Measurements from ENCODE around the gene ARX.

ARX gene

DNA sequence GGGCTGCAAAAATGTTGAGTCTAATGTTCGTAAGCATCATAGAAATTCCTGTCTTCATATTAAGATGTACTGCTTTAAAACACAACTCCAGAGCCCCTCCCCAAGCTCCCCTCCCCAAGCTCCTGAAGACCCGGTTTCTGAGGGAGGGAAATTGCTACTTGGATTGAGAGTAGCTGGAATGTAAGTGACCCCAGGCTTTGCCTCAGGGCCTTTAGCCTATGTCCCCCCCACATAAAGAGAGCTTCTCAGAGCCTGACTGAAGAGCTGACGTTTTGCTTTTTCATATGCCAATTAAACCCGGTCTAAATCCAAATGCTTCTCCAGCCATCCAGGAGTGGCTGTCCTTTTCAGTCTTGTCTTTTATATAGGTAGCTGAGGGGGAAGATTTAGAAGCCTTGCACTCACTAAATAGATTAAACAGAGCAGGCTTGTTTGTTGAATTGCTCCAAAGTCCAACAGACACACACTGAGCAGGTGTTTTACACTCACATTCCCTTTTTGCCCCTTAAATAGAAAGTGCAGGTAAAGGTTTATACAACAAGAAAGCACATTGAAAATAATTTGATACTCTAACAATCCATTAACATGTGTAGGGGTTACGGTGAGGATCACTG, 19.6 kb downstream of the ARX start:
- no peak for DNase-seq

DNA sequence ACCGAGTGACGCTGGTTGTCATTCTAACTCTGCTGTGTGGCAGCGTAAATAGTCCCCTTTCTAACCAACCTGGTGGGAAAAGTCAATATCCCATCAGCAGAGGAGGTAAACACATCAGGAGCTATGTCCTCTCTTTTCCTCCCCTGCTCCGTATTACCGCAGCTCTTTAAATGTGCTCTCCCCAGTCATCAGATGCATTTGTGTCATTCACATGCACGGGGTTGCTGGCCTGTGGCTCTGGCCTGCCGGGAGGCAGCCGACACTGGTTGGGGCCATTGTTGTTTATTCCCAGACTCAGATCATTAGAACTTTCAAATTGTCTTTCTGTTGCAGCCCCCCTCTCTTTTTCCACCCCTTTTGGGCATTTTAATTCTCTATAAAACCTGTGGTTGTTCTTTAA, 21.9 kb downstream of the ARX start:
- no peak for DNase-seq

DNA sequence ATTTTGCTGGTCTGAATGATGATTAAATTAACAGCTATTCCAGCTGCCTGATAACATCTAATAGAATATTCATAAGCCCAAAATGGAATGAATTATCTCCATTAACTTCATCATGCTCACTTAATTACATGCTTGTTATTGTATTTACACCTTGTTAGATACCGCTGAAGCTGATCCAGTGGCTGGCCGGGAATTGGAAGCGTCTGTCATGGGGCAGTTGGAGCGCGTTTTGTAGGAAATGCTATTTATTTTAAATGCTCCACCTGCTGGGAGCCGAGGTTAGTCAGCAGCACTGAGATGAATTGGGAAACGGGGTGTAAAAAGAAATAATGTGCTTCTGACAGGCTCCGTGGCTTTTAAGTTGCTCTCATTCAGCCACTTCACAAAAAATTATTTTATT, 25.2 kb downstream of the ARX start:
- DNase-seq, result no peak

DNA sequence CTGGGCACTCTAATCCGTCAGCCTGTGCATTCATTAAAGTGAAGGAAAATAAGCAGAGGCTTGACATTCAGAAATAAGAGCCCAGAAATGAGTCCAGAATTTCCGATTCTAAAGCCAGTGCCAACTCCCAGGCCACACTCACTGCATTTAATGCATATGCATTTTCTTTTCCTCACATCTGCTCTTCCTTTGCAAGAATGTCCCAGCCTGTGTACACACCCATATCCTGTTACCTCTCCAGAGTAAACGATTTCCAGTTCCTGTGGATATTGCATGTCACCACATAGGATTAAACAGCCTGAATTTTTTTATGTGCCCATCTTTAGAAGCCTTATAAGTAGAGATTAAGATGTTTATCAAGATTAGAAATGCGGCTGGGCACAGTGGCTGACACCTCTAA, 27.5 kb downstream of the ARX start:
- no peak for DNase-seq

DNA sequence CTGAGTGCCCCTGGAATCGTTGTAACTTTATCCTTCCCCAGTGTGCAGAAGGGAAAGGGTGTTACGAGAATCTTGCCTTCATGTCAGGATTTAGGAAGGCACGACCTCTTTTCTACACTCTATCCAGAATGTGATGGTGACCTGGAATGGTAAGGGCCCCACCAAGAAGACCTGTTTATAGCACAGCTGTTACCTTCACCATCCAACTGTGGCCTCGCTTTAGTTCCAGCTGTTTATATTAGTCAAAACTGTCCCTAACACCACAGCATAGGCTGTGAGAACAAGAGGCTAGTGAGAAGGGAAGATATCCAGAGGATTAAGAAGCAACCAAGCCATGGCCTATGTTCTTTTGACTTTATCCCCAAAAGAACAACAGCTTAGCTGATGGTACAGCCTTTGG, 28.0 kb downstream of the ARX start:
- no peak for DNase-seq

DNA sequence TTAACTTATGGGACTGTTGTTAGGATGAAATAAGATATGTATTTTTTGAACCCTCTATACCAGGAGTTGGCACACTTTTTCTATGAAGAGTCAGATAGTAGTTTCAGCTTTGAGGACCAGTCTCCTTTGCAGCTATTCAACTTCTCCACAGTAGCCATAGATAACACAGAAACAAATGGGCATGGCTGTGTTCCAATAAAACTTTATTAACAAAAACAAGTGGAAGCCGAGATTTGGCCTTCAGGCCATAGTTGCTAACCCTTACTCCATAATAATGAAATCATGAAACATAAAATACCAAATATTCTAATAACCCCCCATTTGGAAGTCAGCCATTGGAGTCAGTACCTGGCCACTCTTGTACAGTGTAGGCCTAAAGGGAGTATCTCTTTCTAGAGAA, 30.6 kb downstream of the ARX start:
- DNase-seq, result no peak

DNA sequence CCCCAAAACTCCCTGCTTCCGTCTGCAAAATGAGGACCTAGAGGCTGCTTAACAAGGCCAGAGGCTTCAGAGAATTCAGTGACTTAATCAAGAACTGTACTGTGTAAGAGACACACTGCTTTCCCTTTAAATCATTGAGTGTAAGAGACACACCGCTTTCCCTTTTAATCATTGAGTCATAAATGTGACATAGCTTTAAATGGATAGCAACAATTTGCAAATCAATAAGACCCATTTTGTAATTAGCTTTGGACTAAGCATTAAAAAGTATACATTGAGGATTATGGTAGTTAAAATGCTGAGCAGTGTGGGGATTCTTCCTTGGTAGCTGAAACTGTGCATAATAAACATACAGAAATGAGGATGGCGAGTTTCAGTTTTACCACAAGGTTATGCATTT, 31.8 kb downstream of the ARX start:
- DNase-seq, result no peak

DNA sequence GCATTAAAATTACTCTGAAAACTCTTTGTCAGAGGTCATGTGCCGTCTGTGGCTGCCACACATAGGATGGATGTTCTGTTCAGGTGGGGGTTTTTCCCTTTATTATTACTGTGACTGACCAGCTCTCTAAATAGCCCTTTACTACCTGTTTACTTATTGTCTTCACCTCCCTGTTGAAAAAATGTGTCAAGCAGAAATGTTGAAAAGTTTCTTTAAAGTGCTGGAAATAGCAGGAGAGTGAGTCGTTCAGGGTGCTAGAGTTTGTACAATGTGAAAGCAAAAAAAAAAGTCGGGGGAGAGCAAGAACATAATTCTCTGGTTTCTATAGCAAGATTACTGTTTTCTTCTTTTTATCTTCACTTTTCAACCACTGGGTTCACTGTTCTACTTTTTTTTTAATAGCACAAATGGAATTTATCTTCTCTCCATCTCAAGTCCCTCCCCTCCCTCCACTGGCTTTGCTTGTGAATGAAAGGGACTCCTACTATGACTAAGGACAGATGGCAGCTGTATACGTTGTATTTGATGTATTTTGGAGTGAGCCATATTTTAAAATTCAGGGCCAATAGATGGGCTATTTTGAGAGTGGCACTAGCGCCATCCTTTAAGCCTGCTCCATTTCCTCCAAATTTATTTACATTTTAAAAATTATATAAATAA, 33.3 kb downstream of the ARX start:
- DNase-seq, result no peak

DNA sequence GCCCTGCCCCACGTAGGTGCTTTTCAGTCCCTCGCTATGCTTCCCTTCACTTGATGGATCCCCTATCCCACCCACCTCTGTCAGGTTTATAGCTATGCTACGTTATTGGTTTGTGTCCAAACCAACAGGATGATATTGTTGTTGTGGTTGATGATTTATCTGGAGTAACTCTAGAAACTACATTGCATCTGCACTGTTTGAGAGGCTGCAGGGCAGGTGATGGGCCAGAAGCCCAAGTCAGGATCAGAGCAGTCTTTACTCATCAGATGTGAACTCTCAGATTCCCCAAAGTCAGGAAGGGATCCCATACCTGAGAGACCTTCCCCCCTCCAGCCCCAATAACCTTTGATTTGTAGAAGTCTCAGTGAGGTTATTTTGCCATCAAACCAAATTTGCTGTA, 34.7 kb downstream of the ARX start:
- no peak for DNase-seq

DNA sequence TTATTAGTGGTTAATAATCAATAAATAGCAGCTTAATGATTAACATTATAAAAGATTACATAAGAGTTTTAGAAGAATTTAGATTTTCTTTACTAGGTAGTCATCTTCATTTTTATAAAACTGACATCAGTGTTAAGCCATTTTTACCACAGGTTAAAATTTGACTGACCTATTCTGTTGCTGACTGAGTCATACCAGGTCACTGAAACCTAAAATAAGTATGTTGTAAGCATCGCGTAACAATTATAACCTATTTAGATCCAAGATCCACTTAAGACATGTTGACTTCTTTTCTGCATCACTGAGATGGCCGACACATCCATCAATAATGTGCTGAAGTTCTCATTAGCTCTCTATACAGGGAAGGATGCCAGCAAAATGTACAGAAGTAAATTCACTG, 36.7 kb downstream of the ARX start:
- no peak for DNase-seq

DNA sequence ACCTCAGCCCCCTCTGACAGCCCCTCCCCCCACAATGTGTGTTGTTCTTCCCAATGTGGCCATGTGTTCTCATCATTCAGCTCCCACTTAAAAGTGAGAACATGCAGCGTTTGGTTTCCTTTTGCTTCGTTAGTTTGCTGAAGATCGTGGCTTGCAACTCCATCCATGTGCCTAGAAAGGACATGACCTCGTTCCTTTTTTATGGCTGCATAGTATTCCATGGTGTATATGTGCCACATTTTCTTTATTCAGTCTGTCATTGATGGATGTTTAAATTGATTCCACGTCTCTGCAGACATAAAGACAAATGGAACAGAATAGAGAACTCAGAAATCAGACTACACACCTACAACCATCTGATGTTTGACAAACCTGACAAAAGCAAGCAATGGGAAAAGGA, 46.0 kb downstream of the ARX start:
- DNase-seq, result no peak

DNA sequence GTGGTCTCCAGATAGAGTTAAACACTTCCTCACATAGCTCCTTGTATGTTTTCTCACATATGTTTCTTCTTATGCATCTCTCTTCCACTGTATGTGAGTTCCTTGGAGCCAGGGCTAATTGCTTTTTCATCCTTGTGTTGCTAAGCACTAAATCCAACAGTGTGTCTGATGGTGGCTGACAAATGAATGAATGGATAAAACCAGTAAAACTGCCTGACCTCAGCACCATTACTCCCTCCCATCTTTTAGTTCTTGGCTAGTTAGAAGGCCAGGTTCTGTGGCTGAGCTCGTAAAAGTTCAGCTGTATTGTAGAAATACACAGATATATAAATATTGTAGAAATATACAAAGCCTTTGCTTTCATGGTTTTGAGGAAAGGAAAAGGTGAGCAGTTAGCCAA, 50.4 kb downstream of the ARX start:
- no peak for DNase-seq

DNA sequence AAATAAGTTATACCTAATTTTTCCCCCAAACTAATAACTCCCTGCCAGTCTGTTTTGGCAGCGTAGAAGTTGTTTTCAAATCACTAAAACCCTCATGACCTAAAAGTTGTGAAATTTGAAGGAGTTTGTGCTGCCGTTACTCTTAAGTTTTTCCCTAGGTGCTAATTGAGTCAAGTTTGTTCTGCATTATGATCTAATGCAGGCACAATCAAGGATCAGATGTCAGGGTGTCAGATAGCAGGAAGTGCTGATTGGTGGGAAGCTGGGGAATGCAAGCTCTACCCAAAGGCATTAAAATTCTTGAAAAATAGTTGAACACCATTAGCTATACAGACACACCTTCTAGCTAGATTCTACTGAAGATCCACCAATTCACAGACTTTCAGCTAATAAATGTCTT, 51.9 kb downstream of the ARX start:
- no peak for DNase-seq

DNA sequence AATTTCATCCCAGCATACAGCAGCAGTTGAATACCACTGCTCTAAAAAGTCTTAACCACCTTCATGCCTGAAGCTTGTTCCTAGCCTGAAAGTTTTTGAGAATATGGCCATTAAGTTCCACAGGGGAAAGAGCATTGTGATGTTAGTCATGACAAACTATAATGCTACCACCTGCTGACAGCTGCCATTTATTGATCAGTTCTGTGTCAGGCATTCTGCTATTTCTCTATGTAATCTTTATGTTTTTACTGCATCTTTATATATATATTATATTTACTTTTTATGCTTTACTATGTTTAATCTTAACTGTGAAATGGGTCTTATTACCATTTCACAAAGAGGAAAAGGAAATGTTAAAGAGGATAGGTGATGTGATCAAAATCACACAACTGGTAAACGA, 54.0 kb downstream of the ARX start:
- DNase-seq, result no peak

DNA sequence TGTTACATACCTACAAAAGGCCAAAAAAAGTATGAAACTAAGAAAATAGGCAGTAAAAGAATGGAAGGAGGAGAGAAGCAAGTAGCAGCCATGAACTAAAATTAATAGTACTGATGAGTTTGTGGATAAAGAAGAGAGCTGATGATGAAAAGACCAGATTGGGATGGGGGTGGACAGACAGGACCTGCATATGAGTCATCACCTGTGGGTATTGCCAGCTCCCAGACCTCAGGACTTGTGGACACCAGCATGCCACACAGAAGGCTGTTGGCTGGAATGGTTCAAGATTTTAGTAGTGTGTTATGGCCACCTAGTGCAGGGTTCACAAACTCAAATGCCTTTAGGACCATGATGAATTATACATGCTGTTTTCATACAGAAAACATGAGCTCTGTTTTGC, 58.9 kb downstream of the ARX start:
- DNase-seq, result no peak

DNA sequence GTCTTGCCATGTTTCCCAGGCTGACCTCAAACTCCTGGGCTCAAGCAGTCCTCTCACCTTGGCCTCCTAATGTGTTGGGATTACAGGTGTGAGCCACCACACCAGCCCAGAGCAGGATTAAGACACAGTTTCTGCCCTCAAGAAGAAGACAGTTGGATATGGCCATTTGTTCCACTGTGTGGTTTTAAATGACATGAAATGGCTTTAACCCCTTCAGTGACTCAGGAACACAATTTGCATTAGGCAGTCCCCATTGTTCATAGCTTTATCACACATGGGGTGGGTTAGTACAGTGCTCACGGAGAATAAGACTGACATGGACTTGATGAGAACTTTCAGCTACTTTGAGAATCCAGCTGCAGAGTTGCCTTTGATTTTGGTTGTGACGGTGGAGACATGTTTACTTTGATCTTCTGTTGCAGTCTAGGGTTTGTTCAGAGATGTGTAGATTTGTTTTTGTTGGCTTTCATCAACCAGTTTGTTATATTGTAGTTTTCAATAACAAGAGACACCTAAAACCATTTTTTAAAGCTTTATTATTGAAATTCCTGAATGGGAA, 60.3 kb downstream of the ARX start:
- no peak for DNase-seq

DNA sequence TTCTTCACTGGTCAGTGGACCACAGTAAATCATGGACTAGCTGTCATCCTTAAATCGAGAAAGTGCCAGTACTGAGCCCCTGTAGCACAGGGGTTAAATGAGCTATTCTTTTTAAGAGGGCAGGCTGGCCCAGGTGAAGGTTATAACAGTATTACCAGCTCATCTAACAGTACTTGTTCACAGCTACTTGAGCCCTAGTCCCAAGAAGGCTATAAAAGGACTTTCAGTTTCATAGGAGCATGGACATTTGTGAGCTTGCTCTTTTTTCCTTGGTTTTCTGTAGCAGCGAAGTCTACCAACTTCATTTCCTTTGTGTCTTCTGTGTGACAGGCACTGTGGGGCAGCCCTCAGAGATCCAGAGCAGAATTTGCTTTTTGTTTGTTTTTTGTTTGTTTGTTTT, 61.0 kb downstream of the ARX start:
- DNase-seq, result no peak
